Retinal pigment epithelial cell (primary cell): ENCODE data around the gene SPECC1L.

Experiments used
- DNase-seq: peaks from one replicate; pipeline ENCODE4 v3.0.0-alpha.2; 2010; ENCODE audit warnings: low read depth
- H3K4me3 ChIP-seq: 2 replicates; pipeline ENCODE4 v1.5.1; 2011; ENCODE audit warnings: mild to moderate bottlenecking, low read length, control low read depth, moderate library complexity
- CTCF ChIP-seq: conservative IDR thresholded peaks from 2 replicates; pipeline ENCODE4 v1.5.1; 2011; ENCODE audit warnings: low read depth, low read length, control low read depth, inconsistent platforms

The SPECC1L gene

DNA sequence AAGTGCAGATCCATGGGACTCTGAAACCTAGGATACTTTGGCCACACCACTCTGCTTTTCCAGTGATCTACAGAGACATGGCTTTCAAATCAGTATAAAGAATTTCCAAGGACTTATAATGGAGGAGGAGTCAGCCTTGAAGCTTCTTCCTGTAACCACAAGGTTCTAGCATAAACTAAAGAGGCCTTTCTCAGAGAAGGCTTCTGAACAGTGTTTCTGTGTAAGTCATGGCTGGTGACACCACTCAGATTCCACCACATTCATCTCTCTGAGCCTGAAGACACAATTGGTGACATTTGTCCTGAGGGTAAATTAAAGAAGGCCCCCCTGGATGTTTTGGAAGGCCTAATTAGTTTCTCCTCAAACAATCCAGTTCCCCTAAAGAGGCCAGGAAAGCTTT is 127.8 kb downstream of the SPECC1L start:
- no peak for DNase-seq
- H3K4me3 ChIP-seq, result no peak overlapping the region
- no peak for TF ChIP-seq CTCF

DNA sequence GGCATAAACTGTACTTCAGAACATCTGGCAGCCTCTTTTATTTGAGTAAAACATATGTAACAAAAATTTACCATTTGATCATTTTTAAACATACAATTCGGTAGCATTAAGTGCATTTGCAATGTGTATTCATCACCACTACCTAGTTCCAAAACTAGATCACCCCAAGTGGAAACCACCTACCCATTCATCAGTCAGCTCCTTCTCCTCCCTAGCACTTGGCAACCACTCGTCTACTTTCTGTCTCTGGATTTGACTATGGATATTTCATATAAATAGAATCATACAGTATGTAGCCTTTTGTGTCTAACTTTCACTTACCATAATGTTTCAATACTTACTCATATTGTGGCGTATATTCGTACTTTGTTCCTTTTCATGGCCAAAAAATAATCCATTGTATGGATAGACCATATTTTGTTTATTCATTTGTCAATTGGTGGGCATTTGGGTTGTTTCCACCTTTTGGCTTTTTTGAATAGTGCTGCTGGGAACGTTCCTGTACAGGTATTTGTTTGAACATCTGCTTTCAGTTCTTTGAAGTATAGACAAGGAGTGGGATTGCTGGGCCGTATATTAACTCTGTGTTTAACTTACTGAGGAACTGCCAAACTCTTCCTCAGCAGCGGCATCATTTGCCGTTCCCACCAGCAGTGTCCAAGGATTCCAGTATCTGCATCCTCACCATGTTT is 129.5 kb downstream of the SPECC1L start:
- no peak for TF ChIP-seq CTCF

DNA sequence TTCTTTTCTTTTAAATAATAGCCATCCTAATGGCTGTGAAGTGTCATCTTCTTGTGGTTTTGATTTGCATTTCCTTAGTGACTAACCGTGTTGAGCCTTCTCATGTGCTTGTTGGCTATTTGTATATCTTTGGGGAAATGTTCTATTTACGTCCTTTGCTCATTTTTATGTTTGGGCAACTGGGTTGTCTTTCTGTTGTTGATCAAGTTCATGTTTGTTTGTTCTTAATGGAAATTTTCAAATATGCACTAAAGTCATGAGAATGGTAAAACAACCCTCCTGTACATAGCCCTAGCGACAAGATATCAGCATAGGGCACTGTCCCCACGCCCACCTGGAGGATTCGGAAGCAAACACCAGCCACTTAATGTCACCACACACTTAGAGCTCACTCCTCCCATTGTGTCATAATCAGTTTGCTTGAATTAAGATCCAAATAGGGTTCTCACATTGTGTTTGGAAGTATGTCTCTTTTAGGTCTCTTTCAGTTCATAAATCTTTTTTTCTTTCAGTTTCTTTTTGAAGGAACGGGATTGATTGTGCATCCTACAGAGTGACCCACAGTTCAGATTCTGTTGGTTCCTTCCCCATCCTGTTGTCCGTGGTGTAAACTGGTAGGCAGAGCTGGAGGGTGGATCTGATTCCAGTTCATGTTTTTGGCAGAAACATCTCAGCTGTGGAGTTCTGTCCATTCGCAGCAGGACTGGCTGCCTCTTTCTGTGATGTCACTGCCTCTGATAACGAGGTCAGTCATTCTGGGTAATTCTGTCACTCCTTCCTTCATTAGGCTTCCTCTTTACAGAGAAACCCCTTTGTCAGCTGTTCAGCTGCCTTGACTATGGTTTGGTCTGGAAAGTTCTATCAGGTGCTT is 130.3 kb downstream of the SPECC1L start:
- H3K4me3 ChIP-seq, result no peak overlapping the region
- no peak for DNase-seq
- TF ChIP-seq CTCF, result no peak

More for the DNA sequence above, 129.5 kb downstream of the SPECC1L start:
- H3K4me3 ChIP-seq, result no peak overlapping the region
- DNase-seq, result no peak

GRCh38 chr22:24401931-24402367 is 131.3 kb downstream of the SPECC1L start:
- no peak for DNase-seq
- no peak for TF ChIP-seq CTCF
- no peak overlapping the region for H3K4me3 ChIP-seq

GRCh38 chr22:24402460-24403192 is 132.0 kb downstream of the SPECC1L start:
- H3K4me3 ChIP-seq, result no peak overlapping the region
- DNase-seq, result peak; percentile 77

DNA sequence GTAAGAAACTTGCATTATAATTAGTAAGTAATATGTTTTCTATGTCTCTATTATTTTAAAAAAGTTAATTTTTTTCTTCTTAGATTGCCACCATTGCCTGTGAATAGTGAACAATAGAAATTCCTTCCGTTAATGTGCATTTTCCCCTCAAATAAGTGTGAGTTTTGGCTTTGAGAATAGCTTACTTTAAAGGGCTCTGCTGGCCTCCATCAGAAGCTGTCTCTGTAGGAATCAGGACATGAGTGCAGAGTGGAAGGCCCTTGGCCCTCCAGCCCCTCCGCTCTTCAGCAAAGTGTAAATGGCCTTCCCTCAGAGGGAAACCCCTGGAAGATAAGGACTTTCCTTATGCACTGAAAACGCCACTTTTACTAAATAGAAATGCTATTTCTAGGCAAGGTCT is 132.7 kb downstream of the SPECC1L start:
- H3K4me3 ChIP-seq, result no peak overlapping the region
- no peak for TF ChIP-seq CTCF
- DNase-seq, result no peak

More at GRCh38 chr22:24402460-24403192, 132.0 kb downstream of the SPECC1L start:
- TF ChIP-seq CTCF, result no peak
